Stimulated activated CD8-positive, alpha-beta memory T cell treated with anti-CD3 and anti-CD28 coated beads, Interleukin-7, amount 100 ng/mL, for 24 hours (primary cell): ENCODE data around the gene TNS1.

Experiments
- DNase-seq: peaks from one replicate; pipeline ENCODE4 v3.0.0-alpha.2; 2020; ENCODE audit warnings: low read depth

TNS1 gene

DNA sequence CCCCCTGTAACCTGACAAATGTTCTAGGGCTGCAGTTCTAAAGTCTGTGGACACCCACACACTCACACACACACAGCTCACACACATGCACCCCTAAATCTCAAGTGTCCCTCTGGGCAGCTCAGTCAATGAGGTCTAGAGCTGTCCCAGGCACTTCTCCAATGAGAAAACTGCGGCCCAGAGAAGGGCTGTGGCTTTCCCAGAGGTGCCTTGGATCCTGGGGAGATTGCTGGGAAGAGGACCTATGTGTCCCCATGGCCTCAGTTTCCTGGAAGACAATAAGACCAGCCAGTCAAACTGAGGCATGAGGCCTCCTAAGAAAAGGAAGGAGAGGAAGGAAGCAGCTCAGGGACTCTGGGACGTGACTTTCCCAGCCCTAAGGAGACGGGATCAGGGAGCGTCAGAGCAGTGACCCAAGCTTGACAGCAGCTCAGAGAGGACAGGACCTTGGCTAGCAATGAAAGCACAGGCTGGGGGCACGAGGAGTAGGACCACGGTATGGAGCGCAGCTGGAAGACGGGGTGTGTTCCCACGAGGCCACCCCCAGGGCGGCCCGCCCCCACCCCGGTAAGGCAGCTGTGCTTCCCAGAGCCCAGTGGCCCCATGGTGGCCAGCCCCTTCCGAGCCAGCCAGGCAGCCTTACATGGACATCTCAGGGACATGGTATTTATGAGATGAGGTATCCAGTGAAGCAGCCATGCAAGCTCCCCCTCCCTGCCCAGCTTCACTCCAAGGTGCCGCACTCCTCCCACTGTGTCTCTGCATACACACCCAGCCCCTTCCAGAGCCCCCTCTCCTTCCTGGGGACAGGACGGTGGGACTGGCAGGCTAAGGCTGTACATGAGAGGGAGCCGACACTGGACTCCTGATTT lies 46.0 kb downstream of the TNS1 start:
- DNase-seq: no peak

DNA sequence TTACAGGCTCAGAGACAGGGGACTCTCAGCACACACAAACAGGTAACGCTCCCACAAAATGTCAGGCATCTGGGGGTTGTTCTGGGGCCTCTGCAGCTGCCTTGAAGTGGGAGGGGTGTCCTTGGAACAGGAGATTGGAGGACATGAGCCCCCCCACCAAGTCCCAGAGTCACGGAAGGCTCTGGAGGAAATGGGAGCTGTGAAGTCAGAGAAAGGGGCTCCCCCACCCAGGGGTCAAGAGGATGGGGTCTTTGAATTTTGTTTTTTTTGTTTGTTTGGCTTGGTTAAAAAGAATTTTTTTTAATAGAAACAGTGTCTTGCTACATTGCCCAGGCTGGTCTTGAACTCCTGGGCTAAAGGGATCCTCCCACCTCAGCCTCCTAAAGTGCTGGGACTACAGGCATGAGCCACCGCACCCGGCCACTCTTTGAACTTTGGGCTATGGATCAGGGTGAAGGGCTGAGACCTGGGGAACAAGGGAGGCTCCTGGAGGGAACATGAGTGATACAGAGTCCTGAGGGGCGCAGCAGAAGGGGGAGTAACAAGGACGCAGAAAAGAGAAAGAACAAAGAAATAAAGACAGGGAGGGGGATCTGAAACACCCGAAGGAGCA lies 46.8 kb downstream of the TNS1 start:
- DNase-seq: no peak

DNA sequence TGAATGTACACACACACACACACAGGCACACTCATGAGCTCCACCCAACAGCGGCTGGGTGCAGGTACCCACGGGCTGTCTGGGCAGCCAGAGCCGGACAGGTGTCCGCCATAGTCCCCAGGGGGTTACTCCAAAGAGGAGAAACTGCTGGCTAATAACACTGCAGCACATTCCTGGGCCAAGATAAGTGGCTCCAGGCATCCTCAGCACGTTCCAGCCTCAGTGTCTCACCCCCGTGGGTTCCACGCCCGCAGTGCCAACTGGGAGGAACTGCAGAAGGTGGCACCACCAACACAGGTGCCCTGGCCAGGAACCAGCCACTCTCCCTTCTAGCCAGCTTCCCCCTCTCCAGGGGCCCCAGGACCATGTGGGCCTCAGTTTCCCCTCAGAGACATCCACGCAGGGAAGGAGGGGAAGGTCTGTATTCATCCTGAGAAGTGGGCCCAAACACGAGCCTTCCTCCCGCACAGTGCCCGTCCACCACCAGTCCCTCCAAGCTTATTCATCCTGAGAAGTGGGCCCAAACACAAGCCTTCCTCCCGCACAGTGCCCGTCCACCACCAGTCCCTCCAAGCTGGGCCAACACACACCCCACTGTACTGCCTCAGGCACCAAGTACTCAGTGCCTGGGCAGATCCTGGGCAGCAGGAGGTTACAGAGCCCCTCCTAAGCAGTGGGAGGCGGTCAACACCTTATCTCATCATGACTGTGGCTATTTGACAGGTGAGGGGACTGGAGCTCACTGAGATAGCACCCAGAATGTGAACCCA lies 47.6 kb downstream of the TNS1 start:
- DNase-seq: no peak

DNA sequence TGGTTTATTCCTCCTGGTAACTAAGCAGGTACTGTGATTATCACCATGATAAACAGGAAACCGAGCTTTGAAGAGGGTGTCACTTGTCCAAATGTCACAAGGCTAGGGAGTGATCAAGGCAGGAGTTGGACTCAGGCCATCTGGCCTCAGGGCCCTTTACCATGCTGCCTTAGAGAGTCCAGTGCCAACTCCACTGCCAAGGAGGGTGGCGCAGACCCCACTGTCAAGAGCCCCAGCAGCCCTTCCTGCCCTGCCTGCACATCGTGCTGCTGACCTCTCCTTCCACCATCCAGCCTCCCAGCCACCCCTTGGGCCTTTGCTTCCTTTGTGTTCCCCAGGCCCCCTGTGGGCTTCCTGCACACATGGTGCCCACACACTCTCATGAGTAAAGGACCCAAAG lies 48.3 kb downstream of the TNS1 start:
- no peak for DNase-seq

DNA sequence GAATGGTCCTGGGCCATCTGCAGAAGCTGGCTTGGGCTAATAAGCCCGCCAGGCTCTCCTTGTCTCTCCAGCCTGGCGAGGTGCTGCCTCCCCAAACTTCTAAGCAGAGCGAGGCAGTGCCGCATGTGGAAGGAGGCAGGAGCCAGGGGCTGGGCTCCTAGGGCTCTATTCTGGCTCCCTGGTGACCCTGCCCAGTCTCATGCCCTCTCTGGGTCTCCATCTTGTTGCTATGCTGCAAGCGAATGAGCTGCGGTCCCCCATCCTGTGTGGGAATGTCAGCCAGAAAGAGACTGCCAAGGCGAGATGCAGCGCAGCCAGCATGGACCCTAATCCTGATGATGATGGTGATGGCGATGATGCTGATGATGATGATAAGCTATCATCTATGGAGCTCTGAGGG lies 48.7 kb downstream of the TNS1 start:
- no peak for DNase-seq

DNA sequence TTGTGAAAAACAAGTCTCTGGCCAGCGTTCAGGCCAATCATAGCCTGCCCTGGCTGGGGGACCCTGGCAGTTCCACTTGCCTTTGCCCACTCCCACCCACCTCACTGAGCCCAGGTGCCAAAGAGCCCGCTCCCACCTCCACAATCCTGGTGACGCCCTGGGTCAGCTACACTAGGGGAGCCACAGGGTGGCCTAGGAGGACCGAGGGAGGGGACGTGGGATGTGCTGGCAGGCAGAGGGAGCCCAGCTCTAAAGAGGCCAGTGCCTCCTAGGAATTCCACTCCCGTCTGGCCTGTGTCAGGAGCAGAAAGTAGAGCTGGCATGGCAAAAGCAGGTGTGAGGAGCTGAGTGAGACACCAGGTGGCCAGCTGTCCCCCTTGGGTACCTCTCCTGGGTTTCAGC lies 49.3 kb downstream of the TNS1 start:
- DNase-seq: no peak

DNA sequence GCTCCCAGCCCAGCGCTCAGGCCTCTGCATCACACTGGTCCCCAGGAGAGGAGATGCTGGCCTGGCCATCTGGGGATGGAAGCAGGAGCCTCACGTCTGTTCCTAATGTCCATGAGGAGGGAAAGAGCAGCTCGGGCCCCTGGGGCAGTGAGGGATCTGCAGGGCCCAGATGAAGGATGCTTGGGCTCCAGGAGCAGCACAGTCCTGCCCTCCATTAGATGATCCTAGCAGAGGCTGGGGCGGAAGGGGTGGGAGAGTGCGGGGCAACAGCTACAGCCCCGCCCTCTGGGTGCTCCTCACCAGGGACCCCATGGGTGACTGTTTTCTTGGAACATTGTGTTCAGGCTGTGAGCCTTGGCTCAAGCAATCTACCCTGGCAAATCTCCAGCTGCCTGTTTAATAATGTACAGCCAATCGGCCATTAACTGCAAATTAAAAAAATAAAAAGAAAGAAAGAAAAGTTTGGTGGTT lies 49.7 kb downstream of the TNS1 start:
- DNase-seq: no peak

DNA sequence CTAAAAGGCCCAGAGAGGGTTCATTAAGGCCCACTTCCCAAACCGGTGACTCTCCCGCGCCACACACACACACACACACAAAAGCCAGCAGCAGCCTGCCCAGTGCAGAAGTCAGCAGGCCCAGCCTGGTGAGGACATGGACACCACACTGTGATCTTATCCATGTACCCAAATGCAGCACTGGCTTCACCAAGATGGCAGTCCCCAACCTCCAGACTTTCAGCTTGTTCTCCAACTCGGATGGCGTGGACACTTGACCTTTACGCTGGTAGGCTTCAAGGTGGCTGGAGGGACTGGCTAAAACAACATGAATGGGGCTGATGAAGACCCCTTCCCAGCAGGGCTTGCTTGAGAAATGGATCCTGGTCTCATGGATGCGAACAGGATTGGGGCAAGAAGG lies 50.4 kb downstream of the TNS1 start:
- DNase-seq: no peak

DNA sequence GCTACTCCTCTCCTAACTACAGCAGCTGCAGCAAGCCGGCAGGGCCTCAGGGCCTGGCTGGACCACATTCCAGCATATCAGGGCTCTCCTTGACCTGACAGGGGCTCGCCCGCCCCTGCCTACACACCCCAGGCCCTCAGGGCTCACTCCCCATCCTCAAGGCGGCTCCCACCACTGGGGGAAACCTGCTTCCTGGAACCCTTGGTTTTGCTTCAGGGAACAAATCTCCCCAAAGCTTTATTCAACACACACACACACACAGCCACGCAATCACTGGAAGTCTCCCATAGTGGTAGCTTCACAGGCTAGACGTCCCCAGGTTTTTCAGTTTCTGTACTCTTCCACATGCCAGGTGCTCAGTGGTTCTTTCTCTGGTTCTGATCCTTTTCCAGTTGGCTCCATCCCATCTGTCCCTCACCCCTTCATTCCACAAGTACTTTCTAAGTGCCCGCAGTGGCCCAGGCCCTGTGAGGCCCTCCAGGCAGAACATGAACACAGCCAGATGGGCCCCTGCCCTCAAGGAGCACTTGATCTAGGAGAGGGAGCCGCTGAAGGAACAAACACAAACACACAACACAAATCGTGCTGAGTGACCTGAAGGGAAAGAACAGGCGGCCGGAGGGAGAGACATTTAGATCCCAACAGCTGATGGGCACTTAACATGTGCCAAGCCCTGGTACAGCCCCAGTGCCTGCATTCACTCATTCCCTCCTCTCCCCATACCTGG lies 51.1 kb downstream of the TNS1 start:
- no peak for DNase-seq

DNA sequence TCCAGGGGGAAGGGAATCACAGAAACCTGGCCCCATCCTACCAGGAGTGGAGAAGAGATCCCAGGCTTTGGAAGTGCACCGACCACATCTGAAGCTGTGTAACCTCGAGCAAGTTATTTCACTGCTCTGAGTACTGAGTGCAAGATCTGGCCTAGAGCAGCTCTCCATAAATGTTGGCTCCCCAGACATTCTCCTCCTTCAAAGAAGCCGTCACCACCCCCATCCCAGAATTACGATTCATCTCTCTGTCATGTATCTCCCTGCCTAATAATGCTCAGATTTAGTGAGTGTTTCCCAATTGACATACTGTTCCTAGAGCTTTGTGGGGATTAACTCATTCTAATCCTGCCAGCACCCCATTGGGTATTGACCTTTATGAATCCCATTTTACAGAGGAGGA lies 51.7 kb downstream of the TNS1 start:
- DNase-seq: no peak

DNA sequence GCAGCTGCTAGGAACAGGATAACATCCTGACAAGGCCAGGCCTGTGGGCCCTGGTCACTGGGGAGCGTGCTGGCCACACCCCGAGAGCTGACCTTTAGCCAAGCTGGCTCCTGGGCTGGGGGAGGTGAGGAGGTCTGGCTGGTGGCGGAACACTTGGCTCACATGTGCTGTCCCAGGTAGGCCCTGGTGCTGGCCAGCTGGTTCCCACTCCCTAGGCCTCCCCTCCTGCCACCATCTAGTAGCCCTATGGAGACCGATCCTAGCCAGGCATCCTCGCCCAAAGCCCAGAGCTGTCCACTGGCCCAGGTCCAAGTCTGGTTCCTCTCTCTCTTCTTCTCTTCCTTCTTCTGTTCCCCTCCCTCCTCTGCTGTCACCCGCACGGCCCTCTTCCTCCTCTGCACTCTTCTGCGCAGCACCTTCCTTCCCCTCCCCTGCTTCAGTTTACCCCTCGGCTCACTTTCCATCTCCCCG lies 52.4 kb downstream of the TNS1 start:
- DNase-seq: no peak

DNA sequence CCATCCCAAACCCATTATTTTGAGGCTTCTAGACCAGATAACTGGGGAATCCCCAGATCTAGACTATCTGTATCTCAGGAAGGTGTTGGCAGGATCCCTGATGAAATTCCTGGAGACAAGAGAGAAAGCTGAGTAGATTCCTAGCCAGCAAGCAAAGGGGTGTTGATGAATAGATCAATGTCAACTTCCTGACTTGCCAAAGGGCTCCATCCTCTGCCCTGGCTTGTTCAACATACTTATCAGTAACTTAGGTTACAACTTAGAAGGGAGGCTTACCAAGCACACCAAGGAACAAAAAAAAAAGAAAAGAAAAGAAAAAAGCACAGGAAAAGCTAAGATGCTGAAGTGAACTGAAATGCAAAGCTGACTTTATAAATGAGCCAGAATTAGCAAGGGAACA lies 53.3 kb downstream of the TNS1 start:
- DNase-seq: no peak

DNA sequence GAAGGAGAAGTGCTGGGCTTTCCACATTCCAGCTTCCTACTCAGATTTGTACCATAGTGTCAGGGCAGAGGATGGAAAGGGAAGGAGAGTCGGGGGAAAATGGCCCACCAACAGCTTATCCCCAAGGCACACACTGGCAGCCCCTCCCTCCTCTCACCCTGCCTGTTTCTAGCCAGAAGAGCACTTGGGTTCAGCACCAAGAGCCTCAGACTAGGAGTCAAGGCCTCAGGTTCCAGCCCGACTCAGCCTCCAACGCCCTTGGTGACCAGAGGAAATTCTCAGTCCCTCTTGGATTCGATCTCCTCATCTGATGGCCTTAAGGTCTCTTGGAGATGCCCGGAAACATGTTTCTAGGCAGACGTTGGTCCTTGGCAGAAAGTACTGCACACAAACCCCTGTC lies 53.9 kb downstream of the TNS1 start:
- no peak for DNase-seq

DNA sequence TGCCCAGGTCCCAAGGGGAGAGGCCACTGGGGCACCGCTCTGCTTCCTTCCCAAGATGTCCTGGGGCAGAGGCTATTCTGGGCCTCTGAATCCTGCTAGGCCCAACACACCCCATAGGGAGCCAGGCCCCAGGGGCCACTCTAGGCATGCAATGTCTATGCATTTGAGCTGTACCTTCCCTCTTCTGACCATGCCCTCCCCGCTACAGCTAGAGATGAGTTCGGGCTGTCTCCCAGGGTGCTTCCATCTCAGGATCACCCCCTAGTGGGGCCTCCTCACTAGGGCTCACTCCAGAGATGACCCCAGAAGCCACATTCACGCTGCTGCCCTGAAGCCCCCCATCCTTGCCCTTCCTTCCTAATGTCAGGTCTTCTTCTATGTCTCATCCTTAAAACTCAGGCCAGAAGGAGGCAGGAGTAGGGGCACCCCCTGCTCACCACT lies 54.4 kb downstream of the TNS1 start:
- DNase-seq: no peak

DNA sequence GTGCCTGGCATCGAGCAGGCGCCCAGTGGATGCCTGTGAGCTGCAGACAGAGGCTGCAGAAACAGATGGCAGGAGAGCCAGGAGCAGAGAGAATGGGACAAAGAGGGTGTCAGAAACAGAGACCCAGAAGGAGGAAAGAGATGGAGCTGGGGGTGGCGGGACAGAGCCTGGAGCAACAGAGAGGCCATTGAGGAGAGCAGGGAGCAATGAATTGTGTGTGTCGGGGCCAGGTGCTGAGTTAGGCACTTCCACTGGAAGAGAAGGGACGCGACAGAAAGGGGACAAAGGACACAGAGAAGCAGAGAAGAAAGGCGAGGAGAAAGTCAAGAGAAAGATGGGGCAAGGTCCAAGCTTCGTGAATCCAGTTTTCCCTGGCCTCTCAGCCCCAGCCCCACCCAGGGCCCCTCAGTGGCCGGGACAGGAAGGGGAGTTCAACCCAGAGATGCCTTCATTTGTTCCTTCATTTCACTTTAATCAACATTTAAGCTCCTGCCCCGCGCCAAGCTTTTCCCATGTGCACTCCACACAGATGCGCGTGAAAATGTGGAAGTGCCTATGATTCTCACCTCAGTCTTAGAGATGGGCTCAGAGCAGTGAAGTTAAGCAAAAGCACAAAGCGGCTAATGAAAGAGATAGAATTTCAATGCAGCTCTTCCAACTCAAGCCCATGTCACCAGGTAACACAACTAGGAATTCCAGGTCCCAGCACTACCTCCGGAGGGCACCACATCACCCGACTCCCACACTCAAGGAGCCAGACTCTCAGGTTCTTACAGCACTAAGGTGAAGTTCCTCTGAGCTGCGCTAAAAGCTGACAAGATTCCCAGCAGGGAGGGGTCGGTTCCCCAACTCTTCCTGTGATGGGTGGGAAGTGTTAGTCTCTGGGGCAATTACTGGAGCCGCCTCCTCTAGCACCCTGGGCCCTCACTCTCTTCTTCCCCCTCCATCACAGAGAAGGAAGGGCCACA lies 55.1 kb downstream of the TNS1 start:
- DNase-seq: no peak

DNA sequence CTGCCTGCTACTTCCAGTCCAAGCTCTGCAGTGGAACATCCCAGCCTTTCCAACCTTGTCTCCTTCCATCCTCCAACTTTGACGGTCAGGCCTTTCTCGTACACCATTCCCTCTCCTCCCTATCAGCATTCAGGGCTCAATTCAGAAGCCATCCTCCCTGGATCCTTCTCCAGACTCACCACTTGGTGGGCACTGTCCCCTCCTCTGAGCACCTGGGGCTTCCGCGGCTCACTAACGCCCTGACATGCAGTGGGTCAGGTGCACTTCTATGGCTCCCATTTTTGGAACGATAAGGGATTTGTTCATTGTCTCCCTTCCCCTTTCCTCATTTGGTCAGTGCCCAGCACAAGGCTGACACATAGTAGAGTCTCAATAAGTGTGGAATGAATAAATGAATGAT lies 56.7 kb downstream of the TNS1 start:
- DNase-seq: no peak

DNA sequence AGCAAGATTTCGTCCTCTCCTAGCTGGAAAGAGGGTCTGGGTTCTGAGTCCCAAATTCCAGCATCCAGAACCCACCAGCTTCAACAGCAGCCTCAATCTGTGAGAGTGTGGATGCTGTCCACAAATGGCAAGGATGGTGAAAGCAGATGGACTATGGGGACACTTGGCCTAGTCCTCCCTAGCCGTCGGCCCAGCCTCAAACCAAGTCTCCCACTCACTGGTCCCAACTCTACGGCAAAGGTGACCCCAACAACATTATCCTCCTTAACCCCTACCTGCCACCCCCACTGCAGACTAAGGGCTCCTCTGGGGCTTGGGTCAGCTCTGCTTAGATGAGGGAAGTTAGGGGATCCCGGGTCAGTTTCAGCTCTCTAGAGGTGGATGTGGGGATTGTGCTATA lies 57.3 kb downstream of the TNS1 start:
- no peak for DNase-seq

DNA sequence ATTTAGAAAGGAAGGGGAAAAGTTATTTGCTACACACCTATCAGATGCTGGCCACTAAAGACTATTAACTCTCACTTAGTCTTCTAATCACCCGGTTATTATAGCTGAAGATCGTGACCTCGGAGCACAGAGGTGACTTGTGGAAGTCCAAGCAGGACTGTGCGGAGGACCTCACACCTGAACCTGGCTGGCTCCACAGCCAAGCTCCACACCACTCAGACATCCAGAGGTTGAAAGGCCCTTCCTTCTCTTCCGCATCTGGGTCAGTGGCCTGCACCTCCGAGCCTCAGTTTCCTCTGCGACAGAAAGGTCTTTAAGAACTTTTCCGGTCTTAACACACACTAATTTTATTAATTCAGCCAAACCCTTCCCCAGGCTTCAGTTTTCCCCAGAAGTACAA lies 57.9 kb downstream of the TNS1 start:
- no peak for DNase-seq

DNA sequence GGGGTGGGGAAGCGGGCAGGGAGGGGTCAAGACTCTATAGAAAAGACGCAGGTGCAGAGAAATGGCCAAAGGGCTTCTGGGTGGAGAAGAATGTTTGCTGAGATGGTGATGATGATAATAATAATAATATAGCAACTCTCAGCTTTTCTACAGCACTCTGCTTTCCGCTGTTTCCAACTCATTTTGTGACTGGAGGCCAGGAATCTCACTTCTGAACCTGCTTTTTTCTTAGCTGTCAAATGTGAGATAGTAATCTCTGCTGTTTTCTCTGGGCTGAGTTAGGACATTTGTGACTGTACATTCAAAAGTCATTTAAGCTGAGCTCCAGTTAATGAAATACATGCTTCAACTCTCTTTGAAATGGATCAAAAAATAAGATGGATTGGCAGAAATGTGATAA lies 58.4 kb downstream of the TNS1 start:
- no peak for DNase-seq

DNA sequence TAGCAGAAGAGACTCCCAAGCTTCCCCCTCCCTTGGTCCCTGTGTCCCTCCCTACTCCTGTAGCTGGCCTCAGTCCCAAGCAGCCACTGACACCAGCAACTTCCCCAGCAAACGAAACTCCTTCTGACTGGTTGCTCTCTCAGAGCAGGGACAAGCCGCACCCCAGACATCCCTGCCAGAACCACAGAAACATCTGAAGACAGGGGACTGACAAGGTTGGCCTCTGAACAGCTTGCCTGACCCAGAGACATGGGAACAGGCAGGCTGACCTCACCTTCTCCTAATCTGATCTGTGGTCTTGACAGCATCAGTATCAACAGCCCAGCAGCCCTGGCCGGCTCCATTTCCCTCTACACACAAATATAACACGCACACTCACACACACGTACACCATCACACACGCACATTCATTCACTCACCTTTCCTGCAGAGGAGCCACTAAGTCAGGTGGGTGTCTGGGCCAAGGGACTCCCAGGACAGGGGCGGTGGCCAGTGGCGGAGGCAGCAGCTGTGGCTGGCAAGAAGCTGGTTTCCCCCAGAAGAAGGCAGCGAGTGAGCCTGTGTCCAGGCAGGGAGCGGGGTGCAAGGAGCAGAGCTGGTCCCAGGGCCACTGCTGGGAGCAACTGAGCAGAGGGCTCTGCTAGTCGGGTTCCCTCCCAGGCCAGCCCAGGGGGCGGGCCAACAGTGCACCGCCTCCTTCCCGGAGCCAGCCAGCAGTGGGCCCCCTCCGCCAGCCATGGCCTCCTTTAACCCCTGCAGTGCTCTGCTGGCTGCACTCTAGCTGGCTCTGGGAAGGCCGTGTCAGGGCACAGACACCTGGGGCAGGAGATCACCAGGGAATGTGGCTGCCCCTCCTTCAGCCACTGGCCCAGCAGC lies 59.1 kb downstream of the TNS1 start:
- DNase-seq: no peak
